H9 (cell line): Measurements from ENCODE around the gene CORO2B. TPM values are rescaled to one million over a fixed set of nuclear protein-coding genes. Genes with fewer than 3 reads are reported as not detected.
"Not testable (repeated sequence)": the region's sequence is repeated elsewhere in the genome, so short reads cannot be mapped to it uniquely, and the experiment has no call there.

Experiments
- DNase-seq: peaks from one replicate; pipeline ENCODE4 v3.0.0-alpha.2; 2017
- H2AFZ ChIP-seq: one replicate; pipeline ENCODE4 v1.6.1; 2013; ENCODE audit warnings: mild to moderate bottlenecking, low read length, control low read depth, moderate library complexity
- H2AK5ac ChIP-seq: 2 replicates; pipeline ENCODE4 v1.6.1; 2013; ENCODE audit warnings: low read length, control low read depth, mixed read lengths; ENCODE audit not compliant: insufficient read length
- H2BK120ac ChIP-seq: one replicate; pipeline ENCODE4 v1.6.1; 2013; ENCODE audit warnings: low read depth, mild to moderate bottlenecking, low read length, control low read depth, inconsistent platforms; ENCODE audit not compliant: poor library complexity, severe bottlenecking
- H2BK12ac ChIP-seq: 2 replicates; pipeline ENCODE4 v1.6.1; 2013; ENCODE audit warnings: low read length, control low read depth, mixed read lengths, low read depth; ENCODE audit not compliant: insufficient read length
- H2BK15ac ChIP-seq: 2 replicates; pipeline ENCODE4 v1.6.1; 2013; ENCODE audit warnings: low read depth, low read length, control low read depth
- H2BK20ac ChIP-seq: one replicate; pipeline ENCODE4 v1.6.1; 2013; ENCODE audit warnings: low read depth, mild to moderate bottlenecking, low read length, control low read depth, inconsistent platforms; ENCODE audit not compliant: poor library complexity, severe bottlenecking
- H2BK5ac ChIP-seq: 2 replicates; pipeline ENCODE4 v1.6.1; 2013; ENCODE audit warnings: low read length, control low read depth, mixed read lengths; ENCODE audit not compliant: insufficient read length
- H3K14ac ChIP-seq: 2 replicates; pipeline ENCODE4 v1.6.1; 2013; ENCODE audit warnings: low read length, control low read depth; ENCODE audit not compliant: insufficient read depth
- H3K18ac ChIP-seq: 2 replicates; pipeline ENCODE4 v1.6.1; 2013; ENCODE audit warnings: low read depth, mild to moderate bottlenecking, mixed read lengths, low read length, control low read depth; ENCODE audit not compliant: insufficient read length
- H3K23ac ChIP-seq: 2 replicates; pipeline ENCODE4 v1.6.1; 2013; ENCODE audit warnings: low read length, control low read depth, mixed read lengths, low read depth; ENCODE audit not compliant: insufficient read length
- H3K23me2 ChIP-seq: 2 replicates; pipeline ENCODE4 v1.6.1; 2013; ENCODE audit warnings: low read depth, mild to moderate bottlenecking, mixed read lengths, low read length, control low read depth; ENCODE audit not compliant: insufficient read length, poor library complexity, severe bottlenecking
- H3K27ac ChIP-seq: 2 replicates; pipeline ENCODE4 v1.5.1; 2013; ENCODE audit warnings: low read length, control low read depth, mixed read lengths, low read depth; ENCODE audit not compliant: insufficient read length
- H3K27me3 ChIP-seq: 2 replicates; pipeline ENCODE4 v1.6.1; 2013; ENCODE audit warnings: low read length, control low read depth, inconsistent platforms; ENCODE audit not compliant: insufficient read depth
- H3K4ac ChIP-seq: 2 replicates; pipeline ENCODE4 v1.6.1; 2013; ENCODE audit warnings: low read depth, mild to moderate bottlenecking, control low read depth, inconsistent platforms, low read length, moderate library complexity
- H3K4me1 ChIP-seq: 2 replicates; pipeline ENCODE4 v1.6.1; 2013; ENCODE audit warnings: low read length, control low read depth, inconsistent platforms; ENCODE audit not compliant: insufficient read depth
- H3K4me2 ChIP-seq: 2 replicates; pipeline ENCODE4 v1.6.1; 2013; ENCODE audit warnings: low read length, control low read depth, mixed read lengths; ENCODE audit not compliant: insufficient read length, insufficient read depth
- H3K56ac ChIP-seq: 2 replicates; pipeline ENCODE4 v1.6.1; 2013; ENCODE audit warnings: low read depth, mild to moderate bottlenecking, mixed read lengths, low read length, control low read depth; ENCODE audit not compliant: insufficient read length
- H3K79me1 ChIP-seq: 2 replicates; pipeline ENCODE4 v1.6.1; 2013; ENCODE audit warnings: low read depth, mild to moderate bottlenecking, moderate library complexity, low read length, control low read depth, inconsistent platforms; ENCODE audit not compliant: insufficient read depth, poor library complexity, severe bottlenecking
- H3K79me2 ChIP-seq: 2 replicates; pipeline ENCODE4 v1.6.1; 2013; ENCODE audit warnings: low read length, control low read depth, inconsistent platforms; ENCODE audit not compliant: insufficient read depth
- H3K9ac ChIP-seq: 2 replicates; pipeline ENCODE4 v1.6.1; 2013; ENCODE audit warnings: low read length, control low read depth, mixed read lengths; ENCODE audit not compliant: insufficient read length; ENCODE audit errors: extremely low read depth
- H3K9me3 ChIP-seq: one replicate; pipeline ENCODE4 v1.6.1; 2013; ENCODE audit warnings: low read depth, low read length, inconsistent platforms; ENCODE audit not compliant: control insufficient read depth
- H3T11ph ChIP-seq: one replicate; pipeline ENCODE4 v1.6.1; 2013; ENCODE audit warnings: mild to moderate bottlenecking, low read length, control low read depth, inconsistent platforms
- H4K20me1 ChIP-seq: one replicate; pipeline ENCODE4 v1.6.1; 2013; ENCODE audit not compliant: control insufficient read depth, insufficient read length, insufficient read depth
- H4K5ac ChIP-seq: 2 replicates; pipeline ENCODE4 v1.6.1; 2013; ENCODE audit warnings: low read depth, mild to moderate bottlenecking, mixed read lengths, low read length, control low read depth; ENCODE audit not compliant: insufficient read length
- H4K8ac ChIP-seq: replicated peaks from 2 replicates; pipeline ENCODE4 v1.6.1; 2013; ENCODE audit warnings: low read length, control low read depth, mixed read lengths, low read depth; ENCODE audit not compliant: insufficient read length
- H4K91ac ChIP-seq: 2 replicates; pipeline ENCODE4 v1.6.1; 2013; ENCODE audit warnings: low read depth, mild to moderate bottlenecking, moderate library complexity, mixed read lengths, low read length, control low read depth; ENCODE audit not compliant: insufficient read length
- H3K27ac Mint-ChIP-seq, 3 experiments: 2 replicates in 2 of 3; 3 replicates in 1 of 3; pipeline ENCODE4 v1.8.0; 2020 to 2021; ENCODE audit warnings: mixed read lengths in 3 of 3, mild to moderate bottlenecking in 1 of 3, moderate library complexity in 1 of 3
- H3K27me3 Mint-ChIP-seq: 2 replicates; pipeline ENCODE4 v1.8.0; 2021; ENCODE audit warnings: low read depth, mild to moderate bottlenecking, moderate library complexity, mixed read lengths
- H3K36me3 Mint-ChIP-seq, 3 experiments: 2 replicates in 2 of 3; 3 replicates in 1 of 3; pipeline ENCODE4 v1.8.0; 2020 to 2021; ENCODE audit warnings: low read depth in 3 of 3, mixed read lengths in 3 of 3; ENCODE audit not compliant: insufficient read depth in 1 of 3
- H3K4me1 Mint-ChIP-seq, 2 experiments: 2 replicates each; pipeline ENCODE4 v1.8.0; 2020; ENCODE audit warnings: mixed read lengths in 2 of 2
- H3K4me3 Mint-ChIP-seq, 2 experiments: 2 replicates in 1 of 2; 3 replicates in 1 of 2; pipeline ENCODE4 v1.8.0; 2020 to 2021; ENCODE audit warnings: mild to moderate bottlenecking in 2 of 2, mixed read lengths in 2 of 2, moderate library complexity in 1 of 2
- H3K9me3 Mint-ChIP-seq, 2 experiments: 2 replicates in 1 of 2; 3 replicates in 1 of 2; pipeline ENCODE4 v1.8.0; 2020; ENCODE audit warnings: mild to moderate bottlenecking in 2 of 2, mixed read lengths in 2 of 2, moderate library complexity in 1 of 2
- CTCF ChIP-seq: fragments of 200-600 bp; sonication (generic); conservative IDR thresholded peaks from 3 replicates; pipeline ENCODE4 v1.8.0; 2021; ENCODE audit warnings: antibody characterized with exemption, mild to moderate bottlenecking
- WGBS: extraction: QIAGEN DNeasy Blood & Tissue Kit; methylation state at CpG from one replicate; pipeline ENCODE4 v1.1.7; 2013; ENCODE audit warnings: missing lambda C conversion rate, low lambda C conversion rate, mixed read lengths; ENCODE audit not compliant: insufficient read length; ENCODE audit errors: extremely low coverage; 5-methylcytosine and 5-hydroxymethylcytosine counted together
- total RNA-seq: library from RNA; stranded (reverse); gene quantifications from 2 replicates; pipeline ENCODE4 v1.2.1, GENCODE V29; 2021

CORO2B gene
- total RNA-seq, 1 experiment from 2014 or later, result 3.1 TPM

GRCh38 chr15:68679961-68680371 lies 101.2 kb downstream of the CORO2B start:
- Histone ChIP-seq H3K4me2 (no peak overlapping the region), H2BK12ac (no peak overlapping the region), H4K20me1 (no peaks in the 10 kb centered on the region), H4K5ac (no peak overlapping the region), H2AFZ (no peak overlapping the region), H3K56ac (no peak overlapping the region), H3K79me2 (no peaks in the 10 kb centered on the region), H3K23ac (no peak overlapping the region), H3K23me2 (no peaks in the 10 kb centered on the region), H2BK120ac (no peak overlapping the region), H3T11ph (no peak overlapping the region), H3K14ac (no peak overlapping the region), H3K27ac (no peak overlapping the region), H3K18ac (no peak overlapping the region), H3K27me3 (no peaks in the 10 kb centered on the region), H3K79me1 (no peaks in the 10 kb centered on the region), H2BK15ac (no peak overlapping the region), H4K8ac (no peak overlapping the region), H3K4ac (no peak overlapping the region), H3K9ac (no peak overlapping the region), H4K91ac (no peak overlapping the region), H2AK5ac (no peak overlapping the region), H2BK5ac (no peak overlapping the region), H2BK20ac (no peak overlapping the region), H3K4me1 (no peaks in the 10 kb centered on the region), H3K9me3 (no peaks in the 10 kb centered on the region)
- DNase-seq, result no peak
- no peaks in the 10 kb centered on the region for H3K9me3 Mint-ChIP-seq
- no CpG with 5 or more reads among the region's 4 CpGs for WGBS
- peaks cover 9% of the 10 kb centered on the region for H3K27me3 Mint-ChIP-seq
- no peaks in the 10 kb centered on the region for H3K36me3 Mint-ChIP-seq
- no peak overlapping the region for H3K4me3 Mint-ChIP-seq
- peaks cover 8 to 14% of the 10 kb centered on the region in 2 experiments for H3K4me1 Mint-ChIP-seq
- no peak for TF ChIP-seq CTCF
- no peak overlapping the region; a peak in 1 of 7 replicates for H3K27ac Mint-ChIP-seq

- H2BK5ac ChIP-seq, H2BK15ac ChIP-seq, H2BK12ac ChIP-seq, H4K91ac ChIP-seq, H3K27me3 Mint-ChIP-seq, H3K9ac ChIP-seq, H4K5ac ChIP-seq, H3K9me3 Mint-ChIP-seq, H4K20me1 ChIP-seq, H3K14ac ChIP-seq, H2BK120ac ChIP-seq, H3K18ac ChIP-seq, H3K79me1 ChIP-seq, H3K79me2 ChIP-seq, H3K4me1 ChIP-seq, H3K4me3 Mint-ChIP-seq, H3K9me3 ChIP-seq, H4K8ac ChIP-seq, H3K27ac ChIP-seq, H3K4me2 ChIP-seq, H3K27ac Mint-ChIP-seq, H3T11ph ChIP-seq, H3K4ac ChIP-seq, H2BK20ac ChIP-seq, H3K23ac ChIP-seq, H3K56ac ChIP-seq, H3K36me3 Mint-ChIP-seq, H3K27me3 ChIP-seq, H2AFZ ChIP-seq, H2AK5ac ChIP-seq, DNase-seq, H3K23me2 ChIP-seq: not testable (repeated sequence)
- peaks cover 6 to 12% of the 10 kb centered on the region in 2 experiments for H3K4me1 Mint-ChIP-seq
- no CpG with 5 or more reads among the region's 10 CpGs for WGBS
Observed at GRCh38 chr15:68680756-68681155, 102.0 kb downstream of the CORO2B start.
